Right lobe of liver (tissue), 4 donors: ENCODE results near the gene MRPS26.

Experiments
- CTCF ChIP-seq, 4 donors: fragments of 200-600 bp in 3 of 4; fragments of 450-650 bp in 1 of 4; IDR thresholded peaks; one replicate each; pipeline versions ENCODE4 v1.5.1 to v1.8.0; 2016 to 2022; ENCODE audit warnings: antibody characterized with exemption in 4 of 4, mild to moderate bottlenecking in 2 of 4
- POLR2A ChIP-seq: fragments of 450-650 bp; IDR thresholded peaks from one replicate; pipeline ENCODE4 v1.6.1; 2017; ENCODE audit warnings: antibody characterized with exemption, mild to moderate bottlenecking
- donor health status: DM: no; HTN: no; CAD: no.
- donor health status: DM: no; HTN: no; CAD: no.
- donor health status: DM: no; HTN: yes; CAD: no.

GRCh38 chr20:3047486-3048419, 1.9 kb downstream of the MRPS26 start:
- TF ChIP-seq CTCF (IDR thresholded peaks at IDR 0.05) = no peak
- no peak for TF ChIP-seq POLR2A
